Activated T-helper 1 cell treated with Interleukin-2 at 50 U/mL for 16 hours (primary cell): ENCODE measurements around the gene FAM83B.
"Not testable (repeated sequence)": the region's sequence is repeated elsewhere in the genome, so short reads cannot be mapped to it uniquely, and the experiment has no call there.

Source experiments
- DNase-seq: peaks from one replicate; pipeline ENCODE4 v3.0.0-alpha.2; 2020; ENCODE audit warnings: low read depth

FAM83B gene

GRCh38 chr6:54860132-54860531 is 13.6 kb downstream of the FAM83B start:
- no peak for DNase-seq

GRCh38 chr6:54860739-54861138 is 14.2 kb downstream of the FAM83B start:
- DNase-seq: no peak

- no peak for DNase-seq
These were observed 15.5 kb downstream of the FAM83B start for GRCh38 chr6:54861905-54862616.

GRCh38 chr6:54864272-54864671 is 17.7 kb downstream of the FAM83B start:
- no peak for DNase-seq

- no peak for DNase-seq
These were observed 18.6 kb downstream of the FAM83B start for GRCh38 chr6:54865091-54865631.

- DNase-seq: no peak
These were observed 22.0 kb downstream of the FAM83B start for GRCh38 chr6:54868556-54868955.

GRCh38 chr6:54873599-54873998 is 27.0 kb downstream of the FAM83B start:
- no peak for DNase-seq

- no peak for DNase-seq
These were observed 27.9 kb downstream of the FAM83B start for GRCh38 chr6:54874349-54875048.

- no peak for DNase-seq
These were observed 29.0 kb downstream of the FAM83B start for GRCh38 chr6:54875539-54875938.

GRCh38 chr6:54876365-54876764 is 29.8 kb downstream of the FAM83B start:
- DNase-seq: no peak

GRCh38 chr6:54876871-54877270 is 30.3 kb downstream of the FAM83B start:
- DNase-seq: no peak

- DNase-seq: no peak
These were observed 31.2 kb downstream of the FAM83B start for GRCh38 chr6:54877713-54878317.

- DNase-seq: no peak
These were observed 32.1 kb downstream of the FAM83B start for GRCh38 chr6:54878718-54879117.

- DNase-seq: no peak
These were observed 32.8 kb downstream of the FAM83B start for GRCh38 chr6:54879188-54879985.

- no peak for DNase-seq
These were observed 34.6 kb downstream of the FAM83B start for GRCh38 chr6:54881067-54881730.

- DNase-seq: not testable (repeated sequence)
These were observed 35.3 kb downstream of the FAM83B start for GRCh38 chr6:54881891-54882290.

- no peak for DNase-seq
These were observed 40.5 kb downstream of the FAM83B start for GRCh38 chr6:54886932-54887584.

- no peak for DNase-seq
These were observed 45.0 kb downstream of the FAM83B start for GRCh38 chr6:54891536-54891935.

- no peak for DNase-seq
These were observed 46.3 kb downstream of the FAM83B start for GRCh38 chr6:54892831-54893230.

GRCh38 chr6:54893818-54894217 is 47.2 kb downstream of the FAM83B start:
- DNase-seq: no peak

GRCh38 chr6:54896302-54896701 is 49.7 kb downstream of the FAM83B start:
- DNase-seq: no peak
